GM12891 (cell line): ENCODE data around the gene CKMT2.

Experiments used
- POLR2A ChIP-seq: IDR thresholded peaks from 2 replicates; pipeline ENCODE4 v1.6.1; 2011; ENCODE audit warnings: low read depth, low read length, control low read depth
- POLR2AphosphoS5 ChIP-seq: IDR thresholded peaks from 2 replicates; pipeline ENCODE4 v1.6.1; 2011; ENCODE audit warnings: low read depth, low read length, control low read depth

GRCh38 chr5:81313686-81314085 is 80.6 kb downstream of the CKMT2 start:
- TF ChIP-seq POLR2A (no peak), POLR2AphosphoS5 (no peak)
